GM18520 (cell line): ENCODE data around the gene ZNF594.
"Not testable (repeated sequence)": the region's sequence is repeated elsewhere in the genome, so short reads cannot be mapped to it uniquely, and the experiment has no call there.

Source experiments
- ATAC-seq: cut with Tn5 transposase; IDR thresholded peaks from one replicate; pipeline ENCODE4 v1.9.1; 2021; ENCODE audit not compliant: unreplicated experiment

The ZNF594 gene

GRCh38 chr17:5137511-5138197 is 54.0 kb downstream of the ZNF594 start:
- not testable (repeated sequence) for ATAC-seq

- not testable (repeated sequence) for ATAC-seq
These were observed 54.9 kb downstream of the ZNF594 start for GRCh38 chr17:5136580-5137412.

DNA sequence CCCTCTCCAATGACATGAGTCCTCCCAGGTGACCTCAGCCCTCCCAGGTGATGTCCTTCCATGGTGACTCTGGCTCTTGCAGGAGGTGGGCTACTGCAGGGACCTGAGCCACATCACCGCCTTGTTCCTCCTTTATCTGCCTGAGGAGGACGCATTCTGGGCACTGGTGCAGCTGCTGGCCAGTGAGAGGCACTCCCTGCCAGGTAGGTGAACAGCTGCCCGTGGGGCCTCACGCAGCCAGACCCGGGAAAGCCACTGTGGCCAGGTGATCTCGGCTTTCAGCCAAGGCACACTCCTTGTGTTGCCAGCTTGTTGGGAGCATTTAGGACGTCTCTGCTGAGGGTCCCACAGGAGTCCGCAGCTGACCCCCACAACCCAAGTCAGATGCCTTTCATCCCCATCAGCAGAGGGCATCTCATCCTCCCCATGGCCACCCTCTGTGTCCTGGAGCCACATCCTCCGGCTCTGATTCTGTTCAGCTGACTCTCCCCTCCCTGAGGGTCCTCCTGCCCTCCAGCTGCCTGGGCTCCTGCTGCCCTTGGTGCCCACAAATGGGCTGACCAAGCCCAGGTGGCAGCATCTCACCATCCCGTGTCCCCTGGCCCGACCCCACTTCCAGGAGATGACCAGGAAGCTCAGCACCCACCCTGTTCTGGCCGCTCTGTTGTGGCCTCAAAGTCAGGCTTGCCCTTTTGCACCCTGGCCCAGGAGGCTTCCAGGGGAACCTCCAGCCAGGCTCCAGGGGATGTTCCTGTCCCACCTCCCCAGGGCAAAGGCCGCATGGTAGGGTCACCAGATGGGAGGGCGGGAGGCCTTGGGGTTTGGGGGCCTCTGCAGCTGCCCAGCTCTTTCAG is 55.7 kb downstream of the ZNF594 start:
- no peak for ATAC-seq

DNA sequence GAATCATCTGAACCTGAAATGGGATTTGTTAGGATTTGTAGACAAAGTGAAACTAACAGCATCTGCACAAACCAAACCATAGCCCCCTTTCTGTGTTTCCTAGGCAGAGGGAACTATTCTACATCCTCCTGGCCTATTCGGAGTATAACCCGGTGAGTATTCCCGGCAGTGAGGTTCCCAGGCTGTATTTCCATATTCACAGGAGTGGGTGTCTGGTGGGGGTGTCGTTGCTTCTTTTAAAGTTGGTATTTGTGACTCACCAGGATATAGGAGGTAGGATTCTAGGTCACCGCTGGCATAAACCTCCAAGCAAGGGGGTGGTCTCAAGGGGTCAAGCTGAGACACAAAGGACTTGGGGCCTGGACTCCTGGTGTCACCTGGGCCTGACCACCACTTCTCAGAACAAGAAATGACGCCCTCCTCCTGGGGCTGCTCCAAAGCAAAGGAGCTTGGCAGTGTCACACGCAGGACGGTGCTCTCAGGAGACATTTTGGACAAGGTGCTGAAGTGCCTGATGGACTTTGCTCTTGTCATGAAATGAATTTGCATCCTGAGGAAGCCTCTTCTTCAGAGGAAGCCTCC is 56.4 kb downstream of the ZNF594 start:
- ATAC-seq, result not testable (repeated sequence)

- ATAC-seq, result not testable (repeated sequence)
These were observed 57.1 kb downstream of the ZNF594 start for GRCh38 chr17:5134571-5134970.

DNA sequence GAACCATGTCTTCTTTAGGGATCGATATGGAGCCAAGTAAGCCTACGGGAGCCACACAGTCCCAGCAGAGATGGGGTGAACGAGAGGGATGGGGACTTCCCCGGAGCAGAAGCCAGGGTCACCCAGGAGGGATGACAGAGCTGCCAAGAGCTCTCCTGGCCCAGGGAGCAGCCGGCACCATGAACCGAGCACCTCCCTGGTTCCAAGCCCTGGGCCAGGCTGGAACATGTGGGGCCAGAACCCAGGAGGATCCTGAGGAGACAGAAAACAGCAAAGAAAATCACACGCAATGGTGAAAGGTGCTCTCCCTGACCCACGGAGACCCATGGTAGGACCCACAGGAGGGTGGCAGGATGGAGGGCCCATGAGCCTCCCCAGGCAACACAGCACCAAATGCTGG is 57.7 kb downstream of the ZNF594 start:
- not testable (repeated sequence) for ATAC-seq

DNA sequence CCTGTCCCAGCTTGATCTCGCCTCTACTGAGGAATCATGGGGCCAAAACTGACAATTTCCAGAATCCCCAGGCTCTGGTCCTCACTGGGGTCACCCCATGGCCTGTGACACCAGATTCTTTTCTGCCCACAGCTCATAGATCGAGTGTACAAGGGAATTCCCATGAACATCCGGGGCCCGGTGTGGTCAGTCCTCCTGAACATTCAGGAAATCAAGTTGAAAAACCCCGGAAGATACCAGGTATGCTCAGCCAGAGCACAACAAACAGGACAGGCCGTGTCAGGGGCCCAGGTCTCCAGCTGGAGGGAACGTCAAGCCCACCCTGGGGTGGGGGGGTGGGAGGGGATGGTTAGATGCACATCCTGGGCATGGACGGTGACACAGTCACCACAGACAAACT is 58.4 kb downstream of the ZNF594 start:
- no peak for ATAC-seq

DNA sequence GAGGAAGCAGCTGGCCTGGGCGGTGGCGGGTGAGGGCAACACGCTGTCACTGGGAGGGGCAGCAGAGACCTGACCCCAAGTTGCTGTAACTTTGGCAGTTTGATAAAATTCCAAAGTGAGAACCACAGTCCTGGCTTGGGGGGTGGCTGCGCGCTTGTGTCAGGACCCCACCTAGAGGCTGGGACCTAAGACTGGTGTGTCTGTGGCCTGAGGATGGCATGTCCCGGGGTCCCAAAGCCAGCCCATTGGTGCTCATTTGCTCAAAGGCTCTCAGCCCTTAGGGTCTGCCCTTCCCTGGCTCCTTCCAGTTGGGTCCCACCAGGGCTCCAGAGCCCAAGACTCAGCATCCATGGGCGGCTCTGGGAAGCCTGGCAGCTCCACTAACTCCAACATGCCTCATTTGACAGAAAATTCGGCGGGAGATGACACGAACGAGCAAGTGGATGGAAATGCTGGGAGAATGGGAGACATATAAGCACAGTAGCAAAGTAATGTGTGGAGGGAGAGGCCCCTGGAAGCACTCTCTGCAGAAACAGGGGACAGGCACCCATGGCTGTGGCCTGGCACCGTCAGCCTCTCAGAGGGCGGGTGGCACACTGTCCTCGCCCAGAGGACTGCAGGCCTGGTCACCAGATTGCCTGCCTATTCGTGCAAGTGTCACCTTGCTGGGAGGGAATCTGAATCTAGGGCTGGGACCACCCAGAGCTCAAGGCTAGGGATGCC is 59.0 kb downstream of the ZNF594 start:
- not testable (repeated sequence) for ATAC-seq

DNA sequence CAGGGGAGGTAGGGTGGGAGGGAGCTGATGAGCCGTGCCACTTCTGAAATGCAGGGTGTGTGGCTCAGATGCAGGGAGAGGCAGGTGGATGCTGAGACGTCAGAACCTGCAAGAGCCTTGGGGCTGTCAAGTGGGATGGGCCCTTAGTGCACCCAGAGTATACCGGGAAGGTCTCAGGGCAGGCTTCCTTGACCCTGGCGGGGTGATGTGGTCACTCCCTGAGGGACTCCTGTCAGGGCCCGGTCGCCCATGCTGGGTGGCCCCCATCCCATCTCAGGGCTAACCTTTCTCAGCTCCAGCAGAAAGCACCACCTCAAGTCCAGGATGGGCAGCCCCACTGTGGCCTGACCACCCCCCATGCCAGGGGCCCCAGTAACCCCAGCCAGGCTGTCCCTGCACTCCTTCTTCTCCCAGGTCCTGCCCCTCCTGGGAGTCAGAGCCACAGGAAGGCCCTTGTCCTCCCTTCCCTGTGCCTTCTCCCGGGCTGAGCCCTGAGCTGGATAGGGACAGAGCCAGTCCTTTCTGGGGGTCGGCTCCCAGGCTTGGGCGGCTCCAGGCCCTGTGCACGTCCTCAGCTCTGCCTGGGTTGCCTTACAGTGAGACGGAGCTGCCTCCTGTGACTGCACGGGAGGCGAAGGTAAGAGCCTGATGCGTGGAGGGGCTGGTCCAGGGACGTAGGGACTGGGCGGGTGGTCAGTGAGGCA is 59.7 kb downstream of the ZNF594 start:
- not testable (repeated sequence) for ATAC-seq

GRCh38 chr17:5131146-5131715 is 60.4 kb downstream of the ZNF594 start:
- ATAC-seq, result no peak

GRCh38 chr17:5130687-5131086 is 61.0 kb downstream of the ZNF594 start:
- ATAC-seq, result not testable (repeated sequence)

DNA sequence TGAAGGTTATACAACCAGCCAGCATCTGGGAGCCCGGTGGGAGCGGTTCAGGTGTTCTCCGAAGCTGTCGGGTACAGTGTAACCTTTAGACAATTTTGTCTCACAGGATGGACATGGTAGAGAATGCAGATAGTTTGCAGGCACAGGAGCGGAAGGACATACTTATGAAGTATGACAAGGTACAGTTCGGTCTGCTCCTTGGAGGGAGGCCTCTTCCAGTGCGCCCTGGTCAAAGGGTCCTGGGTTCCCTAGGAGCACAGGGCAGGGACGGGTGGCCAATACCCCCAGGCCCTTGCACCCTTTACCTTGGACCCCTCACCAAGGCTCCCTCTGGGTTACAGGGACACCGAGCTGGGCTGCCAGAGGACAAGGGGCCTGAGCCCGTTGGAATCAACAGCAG is 61.4 kb downstream of the ZNF594 start:
- ATAC-seq, result not testable (repeated sequence)

- ATAC-seq, result not testable (repeated sequence)
These were observed 61.9 kb downstream of the ZNF594 start for GRCh38 chr17:5129770-5130169.
